Myocyte (in vitro differentiated cells): ENCODE measurements around the gene R3HCC1L. TPM values are rescaled to one million over a fixed set of nuclear protein-coding genes. Genes with fewer than 3 reads are reported as not detected.

Experiments used
- DNase-seq: peaks from one replicate; pipeline ENCODE4 v3.0.0-alpha.2; 2012; ENCODE audit warnings: low read depth
- total RNA-seq: library from RNA; depleted of rRNA; stranded (reverse); fragments of >200 nt; gene quantifications from 2 replicates; pipeline ENCODE4 v1.2.3, GENCODE V29; 2014

The R3HCC1L gene
- total RNA-seq, 1 donor from 2014 or later = 12.2 TPM

DNA sequence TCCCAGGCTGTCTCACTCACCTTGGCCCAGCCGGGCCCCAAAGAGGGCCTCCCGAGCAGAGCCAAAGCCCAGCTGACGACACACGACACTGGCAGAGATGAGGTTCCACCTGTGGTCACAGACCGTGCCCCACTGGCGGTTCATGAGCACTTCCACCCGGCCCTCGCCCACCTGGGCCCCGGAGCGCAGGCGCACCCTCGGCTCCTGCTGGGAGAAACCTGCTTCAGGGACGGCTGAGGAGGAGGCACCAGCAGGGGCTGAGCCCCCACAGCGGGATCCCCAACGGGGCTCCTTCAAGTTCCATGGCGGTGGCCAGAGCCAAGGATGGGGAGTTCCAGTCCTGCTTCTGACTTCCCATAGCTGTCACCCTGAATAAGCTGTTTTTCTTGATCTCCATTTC is 123.5 kb downstream of the R3HCC1L start:
- DNase-seq = no peak

- peak; percentile 48 for DNase-seq
Measured at GRCh38 chr10:98258683-98259454, 124.4 kb downstream of the R3HCC1L start.

DNA sequence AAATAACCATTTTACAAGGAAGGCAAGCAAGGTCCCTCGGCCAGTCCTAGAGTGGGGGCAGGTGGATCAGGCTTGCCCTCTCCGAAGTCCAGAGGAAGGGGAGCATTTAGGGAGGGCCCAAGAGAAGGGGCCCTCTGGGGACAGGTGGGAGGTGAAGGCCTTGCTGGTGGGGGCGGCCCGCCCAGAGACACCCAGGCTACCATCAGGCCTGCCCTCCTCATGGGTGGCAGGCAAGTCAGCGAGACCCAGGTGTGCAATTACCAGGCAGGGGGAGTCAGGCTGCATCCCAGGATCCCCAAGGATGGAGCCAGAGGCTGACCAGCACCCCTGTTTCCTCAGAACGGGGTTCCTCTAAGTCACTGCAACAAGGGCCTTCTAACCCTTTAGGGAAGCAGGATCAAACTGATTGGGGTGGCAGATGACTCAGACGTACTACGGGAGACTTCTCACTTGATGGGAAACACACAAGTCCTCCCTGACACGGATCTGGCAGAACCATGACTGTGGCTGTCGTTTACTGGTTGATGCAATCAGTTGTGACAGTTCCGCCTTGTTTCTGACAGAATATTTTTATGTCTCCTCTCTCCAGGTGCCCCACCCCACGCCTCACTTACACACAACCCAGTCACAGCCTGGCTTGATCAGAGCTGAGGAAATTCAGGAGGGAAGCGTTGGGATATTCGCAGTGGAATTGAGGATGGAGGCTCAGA is 125.3 kb downstream of the R3HCC1L start:
- no peak for DNase-seq

DNA sequence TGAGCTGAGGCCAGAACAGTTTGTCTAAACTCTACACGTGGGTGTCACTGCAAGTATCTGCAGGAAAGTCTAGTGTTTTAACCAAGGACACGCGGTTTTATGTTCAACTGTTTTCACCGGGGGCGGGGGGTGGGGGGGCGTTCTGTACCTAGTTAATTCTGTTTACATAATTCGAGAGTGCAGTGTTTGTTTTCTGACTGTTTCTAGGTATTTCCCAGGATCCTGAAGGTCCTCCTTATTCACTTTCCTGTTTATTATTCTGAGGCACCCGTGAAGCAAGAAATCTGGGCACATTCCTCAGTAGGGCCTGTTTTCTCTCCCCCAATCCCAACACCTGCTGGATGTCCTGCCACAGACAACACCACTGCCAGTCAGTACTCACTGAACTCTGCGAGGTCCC is 125.9 kb downstream of the R3HCC1L start:
- DNase-seq = no peak

- no peak for DNase-seq
Measured at GRCh38 chr10:98260752-98261151, 126.3 kb downstream of the R3HCC1L start.

DNA sequence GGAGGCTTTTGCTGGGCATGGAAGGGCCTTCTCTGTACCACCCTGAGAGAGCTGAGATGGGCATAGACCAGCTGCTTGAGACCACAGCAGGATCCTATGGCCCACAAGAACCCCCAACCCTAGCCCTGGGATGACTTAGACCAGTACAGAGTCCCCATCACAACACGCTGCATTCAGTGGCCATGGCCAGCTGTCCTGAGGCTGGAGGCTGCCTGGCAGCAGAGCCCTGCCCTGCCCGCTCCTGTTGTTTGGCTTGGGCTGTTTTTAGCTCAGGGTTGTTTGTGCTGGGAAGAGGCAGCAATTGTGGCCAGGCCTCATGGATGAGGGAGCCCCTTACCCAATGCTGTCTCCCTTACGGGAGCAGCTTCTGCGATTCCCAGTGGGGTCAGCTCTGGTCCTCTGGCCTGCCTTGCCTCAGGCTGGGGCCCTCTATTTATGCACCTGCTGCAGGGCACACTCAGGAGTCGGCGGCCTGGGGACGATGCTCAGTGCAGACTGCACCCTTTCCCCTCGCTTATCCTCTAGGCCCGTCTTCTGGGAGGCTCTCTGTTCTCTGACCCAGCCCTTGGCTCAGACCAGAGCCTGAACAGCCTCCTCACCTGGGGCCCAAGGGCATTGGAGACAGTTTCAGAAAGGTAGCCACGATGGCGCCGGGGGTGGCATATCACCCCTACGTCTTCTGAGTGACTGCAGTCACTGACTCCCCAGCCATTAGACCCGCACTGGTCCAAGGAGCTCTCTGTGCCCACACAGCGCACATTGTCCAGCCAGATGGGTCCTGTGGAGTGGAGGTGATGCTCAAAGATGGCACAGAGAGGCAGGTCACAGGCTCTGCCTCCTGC is 127.2 kb downstream of the R3HCC1L start:
- DNase-seq = peak; percentile 91

GRCh38 chr10:98262571-98262970 is 128.1 kb downstream of the R3HCC1L start:
- DNase-seq = peak; percentile 79

DNA sequence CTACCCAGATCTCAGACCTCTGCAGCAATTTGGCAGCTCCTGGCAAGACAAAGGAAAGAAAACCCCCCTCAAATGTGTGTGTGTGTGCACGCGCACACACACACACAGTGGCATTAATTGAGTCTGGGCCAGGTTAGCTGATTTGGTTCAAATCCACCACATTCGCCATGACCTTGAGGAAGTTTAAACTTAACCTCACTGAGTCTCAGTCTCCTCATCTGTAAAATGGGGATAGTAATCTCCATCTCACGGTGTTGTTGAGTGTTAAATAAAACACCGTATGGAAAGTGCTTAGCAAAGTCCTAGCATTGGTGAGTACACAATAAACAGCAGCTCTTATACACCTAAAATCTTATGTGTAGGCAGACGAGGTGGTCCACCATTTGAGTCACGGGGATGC is 128.6 kb downstream of the R3HCC1L start:
- DNase-seq = no peak

DNA sequence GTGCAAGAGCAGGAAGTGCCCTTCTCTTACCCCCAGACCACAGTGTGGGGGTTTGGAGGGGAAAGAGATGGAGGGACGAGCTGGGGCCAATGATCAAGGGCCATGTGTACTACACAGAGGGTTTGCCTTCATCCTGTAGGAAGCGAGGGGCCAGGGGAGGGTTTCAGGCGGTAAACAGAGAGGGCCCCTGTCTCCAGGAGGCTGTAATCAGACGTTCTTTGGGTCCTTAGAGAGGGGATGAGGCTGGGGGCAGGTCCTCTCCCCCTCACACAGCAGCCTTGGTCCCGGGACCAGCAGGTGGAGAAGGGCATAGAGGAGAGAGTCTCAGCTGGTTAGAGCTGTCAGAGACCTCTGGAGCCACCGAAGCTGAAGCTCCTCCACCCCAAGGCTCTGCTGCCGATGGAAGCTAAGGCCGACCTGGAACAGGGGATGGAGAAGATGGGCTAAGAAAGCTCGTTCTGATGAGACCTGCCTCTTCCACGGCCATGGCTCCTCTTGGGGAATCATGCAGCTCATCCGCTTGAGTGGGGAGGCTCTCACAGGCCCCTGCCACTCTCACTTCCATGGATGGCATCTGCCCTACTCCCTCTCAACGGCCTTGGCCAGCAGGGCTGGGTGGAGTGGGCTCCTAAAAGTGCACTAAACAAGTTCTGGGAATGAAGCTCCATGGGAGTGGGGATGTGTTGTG is 130.1 kb downstream of the R3HCC1L start:
- DNase-seq = no peak

DNA sequence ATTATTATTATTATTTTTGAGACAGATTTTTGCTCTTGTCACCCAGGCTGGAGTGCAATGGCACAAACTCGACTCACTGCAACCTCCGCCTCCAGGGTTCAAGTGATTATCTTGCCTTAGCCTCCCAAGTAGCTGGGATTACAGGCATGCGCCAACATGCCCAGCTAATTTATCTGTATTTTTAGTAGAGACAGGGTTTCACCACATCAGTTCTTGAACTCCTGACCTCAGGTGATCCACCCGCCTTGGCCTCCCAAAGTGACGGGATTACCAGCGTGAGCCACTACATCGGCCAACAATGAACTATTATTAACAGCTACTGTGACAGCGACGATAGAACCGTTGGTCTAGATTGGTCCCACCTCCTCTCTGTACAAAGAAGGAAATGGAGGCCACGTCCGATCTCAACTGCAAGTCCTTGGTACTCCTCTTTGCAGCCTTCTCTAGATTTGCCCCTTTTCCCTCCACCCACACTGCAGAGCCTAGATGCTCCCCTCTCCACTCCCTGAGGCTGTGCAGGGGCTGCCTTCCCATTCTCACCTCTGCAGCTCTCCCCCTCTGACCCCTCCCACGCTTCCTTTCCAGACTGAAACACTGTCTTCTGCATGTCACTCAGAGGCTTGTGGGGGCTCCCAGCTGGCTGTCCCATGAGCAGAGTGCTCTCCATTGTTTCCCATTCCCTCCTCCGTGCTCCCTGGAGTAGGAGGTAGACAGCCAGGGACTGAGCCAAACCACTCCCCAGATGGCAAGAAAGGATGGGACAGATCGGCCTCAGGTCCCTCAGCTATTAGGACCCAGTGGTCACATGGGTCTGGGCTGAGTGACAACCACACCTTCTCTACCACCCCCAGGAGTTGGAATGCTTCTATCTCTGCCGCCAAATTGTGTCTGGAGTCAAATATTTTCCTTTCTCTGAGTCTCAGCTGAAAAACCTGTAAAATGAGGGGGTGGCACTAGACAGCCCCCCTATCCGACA is 131.2 kb downstream of the R3HCC1L start:
- no peak for DNase-seq

DNA sequence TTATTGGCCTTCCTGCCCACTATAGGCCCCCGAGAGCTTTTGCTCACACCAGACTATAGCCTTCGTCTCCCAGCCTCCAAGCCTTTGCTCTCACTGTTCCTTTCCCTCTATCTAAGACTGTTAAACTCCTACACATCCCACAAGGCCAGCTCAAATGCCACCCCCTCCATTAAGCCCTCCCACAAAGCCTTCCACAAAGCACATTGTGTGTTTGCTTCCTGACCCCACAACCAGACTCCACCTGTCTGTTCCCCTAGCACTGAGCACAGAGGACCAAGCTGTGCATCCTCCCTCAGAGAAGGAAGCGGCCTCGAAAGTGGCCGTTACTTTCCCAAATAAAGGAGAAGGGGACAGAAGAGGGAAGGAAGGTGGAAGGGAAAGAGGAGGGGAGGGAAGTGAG is 132.2 kb downstream of the R3HCC1L start:
- no peak for DNase-seq

DNA sequence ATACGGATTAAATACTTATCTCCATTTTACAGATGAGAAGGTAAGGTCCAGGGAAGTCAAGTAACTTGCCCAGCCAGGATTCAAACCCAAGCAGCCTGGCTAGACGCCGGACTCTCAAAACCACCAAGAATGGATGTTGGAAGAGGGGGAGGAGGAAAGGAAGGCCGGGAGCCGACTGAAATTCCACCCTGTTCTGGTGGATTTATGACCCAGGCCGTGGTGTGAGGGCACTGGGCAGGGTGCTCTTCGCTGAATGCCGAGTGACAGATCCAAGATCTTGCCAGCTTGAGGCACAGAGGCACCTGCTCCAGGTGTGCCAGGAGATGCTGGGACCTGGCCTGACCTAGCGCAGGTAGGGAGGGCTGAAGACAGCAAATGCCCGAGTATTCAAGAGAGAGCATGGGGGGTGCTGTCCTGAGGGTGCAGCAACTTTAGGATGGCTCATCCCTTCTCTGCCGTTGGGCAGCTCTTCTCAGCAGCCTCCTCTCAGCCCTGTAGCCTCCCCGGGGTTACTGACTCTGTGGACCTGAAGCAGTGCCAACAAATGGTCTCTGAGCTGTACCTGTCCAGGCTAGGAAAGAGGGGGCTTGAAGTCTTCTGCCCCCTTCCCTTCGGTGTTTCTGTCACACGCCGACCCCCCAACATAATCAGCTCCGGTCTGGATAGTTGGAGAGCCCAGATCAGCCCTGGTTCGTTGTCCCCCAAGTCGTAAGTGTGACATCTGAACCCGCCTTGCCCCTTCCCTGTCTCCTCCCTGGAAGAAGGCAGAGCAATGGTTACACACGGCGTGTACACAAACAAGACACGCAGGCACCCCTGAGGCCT is 132.8 kb downstream of the R3HCC1L start:
- DNase-seq = no peak

DNA sequence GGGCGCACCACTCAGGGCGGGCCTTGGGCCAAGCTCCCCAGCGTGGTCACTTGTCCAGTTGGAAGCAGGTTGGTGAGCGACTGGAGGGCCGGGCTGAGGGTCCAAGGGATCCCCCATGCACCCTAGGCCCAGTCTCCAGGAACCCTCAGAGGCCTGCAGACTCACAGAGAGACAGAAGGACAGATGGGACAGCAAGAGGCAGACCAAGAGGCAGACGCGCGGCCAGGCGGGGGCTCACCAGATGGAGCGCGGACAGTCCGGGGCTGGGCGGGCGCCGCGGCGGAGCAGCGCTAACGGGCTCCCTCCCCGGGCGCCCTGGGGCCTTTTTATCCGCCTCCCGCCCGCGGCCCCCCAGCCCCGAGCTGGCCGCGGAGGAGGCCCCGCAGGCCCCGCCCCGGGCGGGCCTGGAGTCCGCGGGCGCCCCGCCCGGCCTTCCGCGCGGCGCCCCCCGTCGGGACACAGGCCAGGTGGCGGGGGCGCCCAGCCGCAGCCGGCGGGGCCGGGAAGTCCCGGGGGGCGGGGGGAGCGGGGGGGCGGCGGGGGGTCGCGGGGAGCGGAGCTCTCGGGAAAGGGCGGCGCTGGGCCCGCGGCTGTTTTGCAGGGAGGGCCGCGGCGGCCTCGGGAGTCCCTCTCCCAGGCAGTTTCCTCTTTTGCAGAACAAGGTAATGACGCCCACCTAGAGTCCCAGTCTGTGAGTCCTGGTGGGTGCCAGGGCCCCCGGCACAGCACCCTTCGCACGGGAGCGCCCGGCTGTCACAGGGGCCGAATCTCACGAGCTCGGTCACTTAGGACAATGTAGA is 133.6 kb downstream of the R3HCC1L start, which contains the start of gene LOXL4:
LOXL4 (minus strand) TSS at position 301 of the 800 bp plus-strand sequence. CDS start 5,175 bp downstream, outside the sequence.
- no peak for DNase-seq

DNA sequence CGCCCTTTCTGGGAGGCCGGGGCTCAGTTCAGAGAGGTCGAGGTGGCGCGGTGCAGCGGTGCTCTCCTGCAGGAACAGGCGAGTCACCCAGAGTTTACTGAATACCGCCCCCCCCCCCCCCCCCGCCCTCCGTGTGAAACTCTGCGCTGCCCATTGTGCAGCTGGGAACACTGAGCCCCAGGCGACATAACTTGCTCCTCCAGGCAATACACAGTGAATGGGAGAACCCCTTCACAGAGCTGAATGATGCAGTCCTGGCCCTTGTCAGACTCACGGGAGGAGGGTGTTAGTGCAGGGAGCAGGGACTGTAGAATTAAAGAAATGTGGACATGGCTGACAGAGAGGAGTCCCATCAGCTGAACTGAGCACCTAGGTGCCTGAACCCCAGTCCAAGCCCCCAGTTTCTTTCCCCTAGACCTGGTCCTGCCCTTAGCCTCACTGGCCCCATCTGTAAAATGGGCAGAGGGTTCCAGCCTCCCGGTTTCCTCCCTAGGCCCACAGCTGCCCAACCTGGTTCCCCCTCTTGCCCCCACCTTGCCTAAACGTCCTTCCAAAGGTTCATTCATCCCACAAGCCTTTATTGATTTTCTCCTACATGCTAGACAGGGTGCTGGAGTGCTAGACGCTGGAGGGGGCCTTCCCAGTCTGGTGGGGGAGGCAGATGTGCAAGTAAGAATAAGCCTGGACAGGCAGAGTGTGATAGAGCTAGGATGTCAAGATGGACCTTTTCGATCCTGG is 134.4 kb downstream of the R3HCC1L start:
- no peak for DNase-seq

DNA sequence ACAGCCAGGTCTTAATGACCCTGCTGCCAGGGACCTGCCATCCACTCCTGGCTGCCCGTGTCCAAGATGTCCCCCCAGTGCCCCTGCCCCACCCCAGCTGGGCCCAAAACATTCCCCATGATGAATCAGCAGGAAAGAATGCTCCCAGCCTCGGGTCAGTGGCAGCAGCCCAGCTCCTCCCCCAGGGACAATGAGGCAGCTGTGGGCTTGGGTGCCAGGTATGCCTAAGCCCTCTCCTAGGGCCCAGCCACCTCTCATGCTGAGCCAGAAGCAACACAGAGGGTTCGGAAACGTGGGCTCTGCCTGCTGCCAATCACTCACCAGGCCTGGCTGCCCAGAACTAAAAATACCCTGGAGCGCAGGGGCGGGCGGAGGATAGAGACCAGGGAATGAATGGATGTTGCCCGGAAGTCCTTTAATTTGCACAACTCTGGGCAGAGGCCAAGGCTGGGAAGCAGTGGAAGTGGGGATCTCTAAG is 135.0 kb downstream of the R3HCC1L start:
- DNase-seq = peak; percentile 95

- DNase-seq = no peak
Measured at GRCh38 chr10:98270073-98270740, 135.8 kb downstream of the R3HCC1L start.

GRCh38 chr10:98270786-98271185 is 136.3 kb downstream of the R3HCC1L start:
- DNase-seq = no peak
